Astrocyte (in vitro differentiated cells and primary cell): Measurements from ENCODE around the gene CDT1. TPM values are rescaled to one million over a fixed set of nuclear protein-coding genes. Genes with fewer than 3 reads are reported as not detected.

Experiments used
- DNase-seq: peaks from one replicate; pipeline ENCODE4 v3.0.0-alpha.2; 2010; ENCODE audit warnings: low read depth
- FAIRE-seq: peaks from 2 replicates; lab custom pipeline; 2011; peaks lifted over from hg19 to GRCh38; lab: Jason Lieb, UNC
- H2AFZ ChIP-seq: 2 replicates; pipeline ENCODE4 v1.6.0; 2012; ENCODE audit warnings: low read depth, low read length, inconsistent platforms
- H3K27ac ChIP-seq: 2 replicates; pipeline ENCODE4 v1.5.1; 2011; ENCODE audit warnings: low read depth, low read length, inconsistent platforms
- H3K27me3 ChIP-seq: 2 replicates; pipeline ENCODE4 v1.6.0; 2011; ENCODE audit warnings: low read length, inconsistent platforms; ENCODE audit not compliant: insufficient read depth
- H3K36me3 ChIP-seq: 2 replicates; pipeline ENCODE4 v1.5.1; 2011; ENCODE audit warnings: low read length, inconsistent platforms; ENCODE audit not compliant: insufficient read depth
- H3K4me1 ChIP-seq: 2 replicates; pipeline ENCODE4 v1.5.1; 2011; ENCODE audit warnings: low read length, inconsistent platforms; ENCODE audit not compliant: insufficient read depth
- H3K4me2 ChIP-seq: 2 replicates; pipeline ENCODE4 v1.6.0; 2012; ENCODE audit warnings: low read length, inconsistent platforms
- H3K4me3 ChIP-seq: 2 replicates; pipeline ENCODE4 v1.5.1; 2011; ENCODE audit warnings: low read depth, mild to moderate bottlenecking, low read length, inconsistent platforms; ENCODE audit not compliant: insufficient read depth
- H3K79me2 ChIP-seq: 2 replicates; pipeline ENCODE4 v1.6.0; 2012; ENCODE audit warnings: mild to moderate bottlenecking, low read length, inconsistent platforms; ENCODE audit not compliant: insufficient read depth
- H3K9ac ChIP-seq: 2 replicates; pipeline ENCODE4 v1.6.0; 2012; ENCODE audit warnings: mild to moderate bottlenecking, low read length, inconsistent platforms
- H3K9me3 ChIP-seq: 2 replicates; pipeline ENCODE4 v1.5.1; 2012; ENCODE audit warnings: low read depth, mild to moderate bottlenecking, low read length, inconsistent platforms; ENCODE audit not compliant: insufficient read depth
- H4K20me1 ChIP-seq: 2 replicates; pipeline ENCODE4 v1.6.0; 2012; ENCODE audit warnings: low read length, inconsistent platforms; ENCODE audit not compliant: insufficient read depth
- H3K27ac Mint-ChIP-seq: one replicate; pipeline ENCODE4 v1.8.0; 2021; ENCODE audit warnings: mild to moderate bottlenecking, mixed read lengths; ENCODE audit not compliant: unreplicated experiment
- H3K27me3 Mint-ChIP-seq: one replicate; pipeline ENCODE4 v1.8.0; 2021; ENCODE audit warnings: low read depth, mixed read lengths; ENCODE audit not compliant: unreplicated experiment
- H3K36me3 Mint-ChIP-seq: one replicate; pipeline ENCODE4 v1.8.0; 2021; ENCODE audit warnings: low read depth, mixed read lengths; ENCODE audit not compliant: unreplicated experiment
- H3K4me1 Mint-ChIP-seq: one replicate; pipeline ENCODE4 v1.8.0; 2021; ENCODE audit warnings: low read depth, mixed read lengths; ENCODE audit not compliant: unreplicated experiment
- H3K4me3 Mint-ChIP-seq: one replicate; pipeline ENCODE4 v1.8.0; 2021; ENCODE audit warnings: mild to moderate bottlenecking, moderate library complexity, mixed read lengths; ENCODE audit not compliant: unreplicated experiment
- H3K9me3 Mint-ChIP-seq: one replicate; pipeline ENCODE4 v1.8.0; 2021; ENCODE audit warnings: mild to moderate bottlenecking, mixed read lengths; ENCODE audit not compliant: unreplicated experiment
- CTCF ChIP-seq: IDR thresholded peaks from 2 replicates; pipeline ENCODE4 v1.5.1; 2011; ENCODE audit warnings: low read depth, mild to moderate bottlenecking, inconsistent platforms, low read length, moderate library complexity; ENCODE audit not compliant: insufficient read depth
- EZH2 ChIP-seq: IDR thresholded peaks from 2 replicates; pipeline ENCODE4 v1.6.1; 2012; ENCODE audit warnings: mild to moderate bottlenecking, low read length, inconsistent platforms; ENCODE audit not compliant: insufficient read depth
- total RNA-seq: library from RNA; stranded (reverse); gene quantifications from 2 replicates; pipeline ENCODE4 v1.2.1, GENCODE V29; 2021

The CDT1 gene
- total RNA-seq, 1 donor from 2014 or later: 4.7 TPM

- H3K4me2 ChIP-seq: no peak overlapping the region
- peaks cover 59% of the 10 kb centered on the region for H3K4me1 ChIP-seq
- H3K4me3 ChIP-seq: no peak overlapping the region
- Mint-ChIP-seq H3K4me3 (no peak overlapping the region), H3K4me1 (peaks cover 47% of the 10 kb centered on the region), H3K36me3 (peaks cover 2% of the 10 kb centered on the region), H3K9me3 (no peaks in the 10 kb centered on the region), H3K27ac (no peak overlapping the region), H3K27me3 (no peaks in the 10 kb centered on the region)
- peaks cover 96% of the 10 kb centered on the region for H3K79me2 ChIP-seq
- H2AFZ ChIP-seq: no peak overlapping the region
- H3K36me3 ChIP-seq: no peaks in the 10 kb centered on the region
- no peak overlapping the region for H3K9ac ChIP-seq
- no peak for DNase-seq
- H3K27ac ChIP-seq: no peak overlapping the region
- H4K20me1 ChIP-seq: peaks cover 99% of the 10 kb centered on the region
- no peaks in the 10 kb centered on the region for H3K27me3 ChIP-seq
- no peak for FAIRE-seq
- no peak for TF ChIP-seq EZH2
- no peak for TF ChIP-seq CTCF
- H3K9me3 ChIP-seq: no peaks in the 10 kb centered on the region
Observed at GRCh38 chr16:88777471-88778270, 25.9 kb upstream of the CDT1 start.

- Mint-ChIP-seq H3K4me1 (peaks cover 47% of the 10 kb centered on the region), H3K27me3 (no peaks in the 10 kb centered on the region), H3K36me3 (peaks cover 2% of the 10 kb centered on the region), H3K9me3 (no peaks in the 10 kb centered on the region), H3K4me3 (no peak overlapping the region), H3K27ac (no peak overlapping the region)
- Histone ChIP-seq H3K79me2 (peaks cover 100% of the 10 kb centered on the region), H3K9me3 (no peaks in the 10 kb centered on the region), H3K4me1 (peaks cover 59% of the 10 kb centered on the region), H3K4me3 (no peak overlapping the region), H3K27me3 (no peaks in the 10 kb centered on the region), H2AFZ (no peak overlapping the region), H3K36me3 (no peaks in the 10 kb centered on the region), H3K4me2 (no peak overlapping the region), H3K9ac (no peak overlapping the region), H4K20me1 (peaks cover 100% of the 10 kb centered on the region), H3K27ac (no peak overlapping the region)
- DNase-seq: no peak
- no peak for FAIRE-seq
- TF ChIP-seq CTCF: no peak
- no peak for TF ChIP-seq EZH2
Observed at GRCh38 chr16:88778271-88778525, 25.4 kb upstream of the CDT1 start.

- H3K4me3 Mint-ChIP-seq: no peak overlapping the region
- H3K4me1 Mint-ChIP-seq: peaks cover 47% of the 10 kb centered on the region
- Histone ChIP-seq H3K27ac (no peak overlapping the region), H3K36me3 (no peaks in the 10 kb centered on the region), H3K27me3 (no peaks in the 10 kb centered on the region), H3K9ac (no peak overlapping the region), H4K20me1 (peaks cover 100% of the 10 kb centered on the region), H3K4me2 (no peak overlapping the region), H3K9me3 (no peaks in the 10 kb centered on the region), H3K4me3 (no peak overlapping the region), H2AFZ (no peak overlapping the region), H3K79me2 (peaks cover 100% of the 10 kb centered on the region), H3K4me1 (peaks cover 59% of the 10 kb centered on the region)
- peaks cover 2% of the 10 kb centered on the region for H3K36me3 Mint-ChIP-seq
- H3K27me3 Mint-ChIP-seq: no peaks in the 10 kb centered on the region
- DNase-seq (no peak), FAIRE-seq (no peak)
- no peaks in the 10 kb centered on the region for H3K9me3 Mint-ChIP-seq
- H3K27ac Mint-ChIP-seq: no peak overlapping the region
- TF ChIP-seq CTCF (no peak), EZH2 (no peak)
Observed at GRCh38 chr16:88778541-88779065, 25.0 kb upstream of the CDT1 start.
